ENCODE results near the gene TPRX1.
"Not testable (repeated sequence)": the region's sequence is repeated elsewhere in the genome, so short reads cannot be mapped to it uniquely, and the experiment has no call there.

DNA sequence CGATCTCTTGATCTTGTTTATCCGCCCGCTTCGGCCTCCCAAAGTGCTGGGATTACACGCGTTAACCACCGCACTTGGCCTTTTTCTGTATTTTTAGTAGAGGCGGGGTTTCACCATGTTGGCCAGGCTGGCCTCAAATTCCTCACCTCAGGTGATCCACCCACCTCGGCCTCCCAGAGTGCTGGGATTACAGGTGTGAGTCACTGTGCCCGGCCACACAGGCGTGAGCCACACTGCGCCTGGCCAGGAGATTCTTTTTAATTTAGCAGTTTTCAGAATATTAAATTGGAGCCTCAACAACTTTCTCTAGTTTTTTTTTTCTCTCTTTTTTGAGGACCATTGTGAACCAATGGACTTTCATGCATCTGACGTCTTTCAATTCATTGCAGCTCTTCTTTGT is 14.5 kb downstream of the TPRX1 start:
- TF ChIP-seq, protein P1, sequence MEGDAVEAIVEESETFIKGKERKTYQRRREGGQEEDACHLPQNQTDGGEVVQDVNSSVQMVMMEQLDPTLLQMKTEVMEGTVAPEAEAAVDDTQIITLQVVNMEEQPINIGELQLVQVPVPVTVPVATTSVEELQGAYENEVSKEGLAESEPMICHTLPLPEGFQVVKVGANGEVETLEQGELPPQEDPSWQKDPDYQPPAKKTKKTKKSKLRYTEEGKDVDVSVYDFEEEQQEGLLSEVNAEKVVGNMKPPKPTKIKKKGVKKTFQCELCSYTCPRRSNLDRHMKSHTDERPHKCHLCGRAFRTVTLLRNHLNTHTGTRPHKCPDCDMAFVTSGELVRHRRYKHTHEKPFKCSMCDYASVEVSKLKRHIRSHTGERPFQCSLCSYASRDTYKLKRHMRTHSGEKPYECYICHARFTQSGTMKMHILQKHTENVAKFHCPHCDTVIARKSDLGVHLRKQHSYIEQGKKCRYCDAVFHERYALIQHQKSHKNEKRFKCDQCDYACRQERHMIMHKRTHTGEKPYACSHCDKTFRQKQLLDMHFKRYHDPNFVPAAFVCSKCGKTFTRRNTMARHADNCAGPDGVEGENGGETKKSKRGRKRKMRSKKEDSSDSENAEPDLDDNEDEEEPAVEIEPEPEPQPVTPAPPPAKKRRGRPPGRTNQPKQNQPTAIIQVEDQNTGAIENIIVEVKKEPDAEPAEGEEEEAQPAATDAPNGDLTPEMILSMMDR (conservative IDR thresholded peaks at IDR 0.05), result not testable (repeated sequence)
- TF ChIP-seq EZH2 (IDR thresholded peaks at IDR 0.05; ENCODE audit: low read depth), result not testable (repeated sequence)
